Activated CD8-positive, alpha-beta memory T cell treated with anti-CD3 and anti-CD28 coated beads for 4 hours (primary cell): ENCODE measurements around the gene SP6.

ENCODE experiments used
- DNase-seq, 2 donors: peaks; one replicate each; pipeline ENCODE4 v3.0.0-alpha.2; 2020; ENCODE audit warnings: low read depth in 2 of 2

The SP6 gene

GRCh38 chr17:47812146-47812920 is 38.6 kb downstream of the SP6 start:
- DNase-seq, result no peak

GRCh38 chr17:47811709-47812108 is 39.3 kb downstream of the SP6 start:
- no peak for DNase-seq

- DNase-seq, result no peak
Measured at GRCh38 chr17:47810901-47811635, 39.9 kb downstream of the SP6 start.

- peak in 1 of 2 donors; percentile 14 for DNase-seq
Measured at GRCh38 chr17:47810200-47810821, 40.7 kb downstream of the SP6 start.

- DNase-seq, result no peak
Measured at GRCh38 chr17:47808830-47809480, 42.0 kb downstream of the SP6 start.

- DNase-seq, result no peak
Measured at GRCh38 chr17:47808036-47808829, 42.7 kb downstream of the SP6 start.

- no peak for DNase-seq
Measured at GRCh38 chr17:47807421-47807820, 43.5 kb downstream of the SP6 start.

GRCh38 chr17:47806913-47807255 is 44.1 kb downstream of the SP6 start:
- DNase-seq, result no peak

GRCh38 chr17:47806026-47806912 is 44.7 kb downstream of the SP6 start:
- DNase-seq, result no peak

GRCh38 chr17:47804461-47804860 is 46.5 kb downstream of the SP6 start:
- DNase-seq, result no peak

- no peak for DNase-seq
Measured at GRCh38 chr17:47803751-47804150, 47.2 kb downstream of the SP6 start.

GRCh38 chr17:47803201-47803600 is 47.8 kb downstream of the SP6 start:
- no peak for DNase-seq

GRCh38 chr17:47802341-47803022 is 48.5 kb downstream of the SP6 start:
- DNase-seq, result peak; percentile 24 to 31

GRCh38 chr17:47801906-47802305 is 49.1 kb downstream of the SP6 start:
- DNase-seq, result no peak

- no peak for DNase-seq
Measured at GRCh38 chr17:47801176-47801765, 49.7 kb downstream of the SP6 start.

GRCh38 chr17:47800686-47801085 is 50.3 kb downstream of the SP6 start:
- no peak for DNase-seq

- no peak for DNase-seq
Measured at GRCh38 chr17:47797797-47798196, 53.2 kb downstream of the SP6 start.
